GM21737 (cell line): ENCODE results near the gene DHRSX.
A peak's percentile ranks its signal among the peaks of the same experiment; 100 is the strongest.
"Not testable (repeated sequence)": the region's sequence is repeated elsewhere in the genome, so short reads cannot be mapped to it uniquely, and the experiment has no call there.

Source experiments
- ATAC-seq: cut with Tn5 transposase; IDR thresholded peaks from one replicate; pipeline ENCODE4 v1.9.1; 2021; ENCODE audit warnings: mild to moderate bottlenecking, moderate library complexity; ENCODE audit not compliant: unreplicated experiment

The DHRSX gene, protein sequence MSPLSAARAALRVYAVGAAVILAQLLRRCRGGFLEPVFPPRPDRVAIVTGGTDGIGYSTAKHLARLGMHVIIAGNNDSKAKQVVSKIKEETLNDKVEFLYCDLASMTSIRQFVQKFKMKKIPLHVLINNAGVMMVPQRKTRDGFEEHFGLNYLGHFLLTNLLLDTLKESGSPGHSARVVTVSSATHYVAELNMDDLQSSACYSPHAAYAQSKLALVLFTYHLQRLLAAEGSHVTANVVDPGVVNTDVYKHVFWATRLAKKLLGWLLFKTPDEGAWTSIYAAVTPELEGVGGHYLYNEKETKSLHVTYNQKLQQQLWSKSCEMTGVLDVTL

DNA sequence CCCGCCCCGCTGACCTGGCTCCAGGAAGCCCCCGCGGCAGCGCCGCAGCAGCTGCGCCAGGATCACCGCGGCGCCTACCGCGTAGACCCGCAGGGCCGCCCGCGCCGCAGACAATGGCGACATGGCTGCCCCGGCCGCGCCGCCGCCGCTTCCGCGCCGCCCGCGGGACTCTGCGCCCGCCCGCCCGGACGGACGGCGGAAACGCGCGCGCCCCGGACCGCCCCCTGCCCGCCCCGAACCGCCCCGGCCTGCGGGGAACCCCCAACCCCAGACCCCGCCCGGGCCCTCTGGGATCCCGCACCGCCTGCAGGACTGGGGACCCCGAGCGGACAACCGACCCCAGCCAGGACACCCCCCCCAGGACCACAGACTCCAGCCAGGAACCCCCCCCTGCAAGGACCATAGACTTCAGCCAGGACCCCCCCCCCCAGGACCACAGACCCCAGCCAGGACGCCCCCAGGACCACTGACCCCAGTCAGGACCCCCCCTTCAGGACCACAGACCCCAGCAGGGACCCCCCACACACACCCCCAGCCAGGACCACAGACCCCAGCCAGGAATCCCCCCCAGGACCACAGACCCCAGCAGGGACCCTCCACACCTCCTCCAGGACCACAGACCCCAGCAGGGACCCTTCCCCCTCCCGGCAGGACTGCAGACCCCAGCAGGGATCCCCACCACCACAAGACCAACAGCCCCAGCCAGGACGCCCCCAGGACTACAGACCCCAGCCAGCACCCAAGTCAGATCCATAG, at the start of gene DHRSX, which contains the start of gene ZBED1:
Gene DHRSX (minus strand): TSS at position 174 of the 756 bp plus-strand sequence. CDS start 51 bp downstream, at position 123.
Gene ZBED1 (minus strand): TSS at position 174 of the 756 bp plus-strand sequence. CDS start 10,257 bp downstream, outside the sequence.
- peak; percentile 61 for ATAC-seq

DNA sequence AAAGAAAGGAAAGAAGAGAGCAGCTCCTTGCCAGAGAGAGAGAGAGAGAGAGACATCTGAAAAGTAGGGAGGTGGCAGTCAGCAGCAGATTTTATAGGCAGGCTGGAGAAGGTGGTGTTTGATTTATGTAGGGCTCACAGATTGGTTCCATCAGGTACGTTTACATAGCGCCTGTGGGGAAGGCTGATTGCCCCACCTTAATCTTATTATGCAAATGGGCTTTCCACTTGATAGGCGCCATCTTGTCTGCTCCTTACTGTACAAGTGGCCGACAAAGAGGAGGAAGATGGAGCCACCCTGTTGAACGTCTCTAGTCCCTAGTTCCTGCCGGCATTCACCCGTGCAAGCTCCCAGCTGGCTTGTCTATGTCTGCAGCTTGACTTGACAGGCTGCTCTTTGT, 49.1 kb upstream of the DHRSX start:
- no peak for ATAC-seq

DNA sequence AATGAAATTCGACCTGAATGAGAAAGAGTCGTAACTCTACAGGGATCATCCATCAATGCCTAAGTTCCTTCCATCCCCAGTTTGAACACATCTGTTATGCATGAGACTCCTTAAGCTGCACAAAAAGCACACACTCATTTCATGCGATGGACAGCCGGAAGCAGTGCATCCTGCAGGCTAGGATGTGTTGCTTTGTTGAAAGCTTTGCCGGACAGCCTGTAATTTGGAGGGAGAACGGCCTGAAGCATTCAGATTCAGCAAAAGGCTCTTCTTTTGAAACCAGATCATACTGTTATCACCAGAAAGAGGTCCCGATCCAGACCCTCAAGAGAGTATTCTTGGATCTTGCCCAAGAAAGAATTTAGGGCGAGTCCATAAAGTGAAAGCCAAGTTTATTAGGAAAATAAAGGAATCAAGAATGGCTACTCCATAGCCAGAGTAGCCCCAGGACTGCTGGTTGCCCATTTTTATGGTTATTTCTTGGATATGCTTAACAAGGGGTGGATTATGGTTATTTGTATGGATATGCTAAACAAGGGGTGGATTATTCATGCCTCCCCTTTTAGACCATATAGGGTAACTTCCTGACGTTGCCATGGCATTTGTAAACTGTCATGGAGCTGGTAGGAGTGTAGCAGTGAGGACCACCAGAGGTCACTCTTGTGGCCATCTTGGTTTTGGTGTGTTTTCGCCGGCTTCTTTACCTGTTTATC, 48.1 kb upstream of the DHRSX start:
- no peak for ATAC-seq

DNA sequence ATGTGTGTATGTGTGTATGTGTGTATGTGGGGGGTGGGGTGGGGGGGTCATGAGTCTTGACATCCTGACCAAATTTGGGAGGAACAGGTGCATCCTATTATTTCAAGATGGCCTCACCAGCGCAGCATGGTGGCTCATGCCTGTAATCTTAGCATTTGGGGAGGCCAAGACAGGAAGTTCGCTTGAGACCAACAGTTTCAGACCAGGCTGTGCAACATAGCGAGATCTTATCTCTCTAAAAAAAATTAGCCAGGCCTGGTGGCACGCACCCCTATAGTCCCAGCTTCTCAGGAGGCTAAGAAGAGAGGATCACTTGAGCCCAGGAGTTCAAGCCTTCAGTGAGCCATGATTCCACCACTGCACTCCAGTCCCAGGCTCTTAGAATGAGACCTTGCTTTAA, 47.0 kb upstream of the DHRSX start:
- ATAC-seq, result no peak

DNA sequence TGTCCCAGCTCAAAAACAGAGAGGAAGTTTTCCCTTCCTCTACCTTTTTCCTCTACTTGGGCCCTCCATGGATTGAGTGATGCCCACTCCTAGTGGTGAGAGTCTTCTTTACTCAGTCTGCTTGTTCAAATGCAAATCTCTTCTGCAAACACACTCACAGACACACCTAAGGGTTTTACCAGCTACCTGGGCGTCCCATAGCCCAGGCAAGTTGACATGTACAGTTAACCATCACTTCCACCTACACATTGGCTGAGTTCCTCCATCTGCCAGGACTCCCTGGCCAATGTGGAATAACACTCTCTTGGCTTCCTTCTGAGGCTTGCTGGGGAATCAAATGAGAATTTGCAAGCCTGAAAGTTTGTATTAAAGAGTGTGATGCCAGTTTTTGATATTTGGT, 45.7 kb upstream of the DHRSX start:
- no peak for ATAC-seq

DNA sequence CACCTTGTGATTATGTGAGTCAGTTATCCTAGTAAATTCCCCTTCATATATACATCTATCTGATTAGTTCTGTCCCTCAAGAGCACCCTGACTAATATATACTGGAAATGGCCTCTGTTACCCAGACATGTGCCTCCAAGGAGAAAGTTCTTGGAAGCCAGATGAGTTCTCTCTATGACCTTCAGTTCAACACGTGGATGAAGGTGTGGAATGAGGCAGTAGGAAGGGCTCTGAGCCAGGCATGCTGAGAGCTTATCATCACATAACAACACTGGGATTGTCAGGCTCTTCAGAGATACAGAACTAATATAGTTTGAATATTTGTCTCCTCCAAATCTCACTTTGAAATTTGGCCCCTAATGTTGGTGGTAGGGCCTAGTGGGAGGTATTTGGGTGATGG, 44.4 kb upstream of the DHRSX start:
- no peak for ATAC-seq

DNA sequence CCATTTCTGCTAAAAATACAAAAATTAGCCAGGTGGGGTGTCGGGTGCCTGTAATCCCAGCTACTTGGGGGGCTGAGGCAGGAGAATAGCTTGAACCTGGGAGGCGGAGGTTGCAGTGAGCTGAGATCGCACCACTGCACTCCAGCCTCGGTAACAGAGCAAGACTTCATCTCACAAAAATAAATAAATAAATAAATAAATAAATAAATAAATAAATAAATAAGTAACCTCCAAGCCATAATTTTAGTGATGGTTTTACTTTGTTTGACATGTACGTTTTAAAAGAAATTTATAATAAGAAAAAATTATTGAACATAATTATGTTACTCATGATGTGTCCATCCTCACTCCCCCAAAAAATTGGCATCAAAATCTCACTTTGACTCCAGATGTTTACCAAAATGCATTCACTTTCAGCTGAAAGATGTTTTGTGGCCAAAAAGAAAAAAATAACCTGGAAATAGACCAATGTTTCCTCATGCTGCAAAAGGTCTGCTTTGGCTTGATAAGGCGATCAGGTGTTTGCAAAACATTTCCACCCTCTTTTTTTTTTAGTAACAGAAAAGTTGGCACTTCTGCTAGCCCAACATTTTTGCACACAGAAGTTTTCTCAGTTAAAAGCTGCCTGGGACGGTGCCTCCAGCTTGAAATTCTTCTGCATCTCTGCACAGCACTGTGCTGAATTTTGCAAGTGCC, 42.2 kb upstream of the DHRSX start:
- no peak for ATAC-seq

DNA sequence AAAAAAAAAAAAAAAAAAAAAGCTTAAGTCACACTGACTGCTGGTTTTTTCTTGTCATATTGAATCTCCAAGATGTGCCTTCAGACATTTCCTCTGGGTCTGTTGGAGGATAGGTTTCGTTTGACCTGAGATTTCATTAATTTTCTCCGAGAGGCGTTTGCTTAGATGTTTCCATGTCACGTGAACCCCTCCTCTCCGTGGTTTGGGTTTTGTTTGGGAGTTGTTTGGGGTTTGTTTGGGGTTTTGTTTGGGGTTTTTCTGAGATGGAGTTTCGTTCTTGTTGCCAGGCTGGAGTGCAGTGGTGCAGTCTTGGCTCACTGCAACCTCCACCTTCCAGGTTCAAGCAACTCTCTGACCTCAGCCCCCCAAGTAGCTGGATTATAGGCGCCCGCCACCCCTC, 40.8 kb upstream of the DHRSX start:
- no peak for ATAC-seq

DNA sequence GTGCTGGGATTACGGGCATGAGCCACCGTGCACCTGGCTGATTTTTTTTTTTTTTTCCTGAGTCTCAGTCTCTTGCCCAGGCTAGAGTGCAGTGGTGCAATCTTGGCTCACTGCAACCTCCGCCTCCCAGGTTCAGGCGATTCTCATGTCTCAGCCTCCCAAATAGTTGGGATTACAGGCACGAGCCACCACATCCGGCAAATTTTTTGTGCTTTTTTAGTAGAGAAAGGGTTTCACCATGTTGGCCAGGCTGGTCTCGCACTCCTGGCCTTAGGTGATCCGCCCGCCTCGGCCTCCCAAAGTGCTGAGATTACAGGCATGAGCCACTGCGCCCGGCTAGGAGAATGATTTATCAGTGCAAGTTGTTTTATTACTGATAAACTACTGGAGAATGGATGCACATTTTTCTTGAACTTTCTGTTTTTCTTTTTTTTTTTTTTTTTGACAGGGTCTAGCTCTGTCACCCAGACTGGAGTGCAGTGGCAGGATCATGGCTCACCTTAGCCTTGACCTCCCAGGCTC, 39.7 kb upstream of the DHRSX start:
- ATAC-seq, result no peak

DNA sequence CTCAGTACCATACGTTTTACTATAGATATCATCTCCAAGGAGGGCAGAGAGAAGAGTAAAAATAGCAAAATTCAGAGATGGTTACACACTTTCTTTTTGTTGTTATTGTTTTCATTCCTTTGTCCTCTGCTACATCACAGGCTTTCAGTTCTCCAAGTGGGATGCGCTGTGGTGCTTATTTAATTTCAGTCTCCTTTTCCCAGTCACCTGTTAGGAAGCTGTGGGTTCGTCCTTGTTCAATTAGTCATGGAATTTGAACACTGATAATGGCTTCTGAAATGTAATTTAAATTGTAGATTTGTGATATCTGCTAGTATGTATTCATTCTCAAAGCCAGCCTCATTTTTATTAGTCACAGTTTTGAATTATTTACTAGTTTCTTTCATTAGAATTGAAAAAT, 38.8 kb upstream of the DHRSX start:
- no peak for ATAC-seq

DNA sequence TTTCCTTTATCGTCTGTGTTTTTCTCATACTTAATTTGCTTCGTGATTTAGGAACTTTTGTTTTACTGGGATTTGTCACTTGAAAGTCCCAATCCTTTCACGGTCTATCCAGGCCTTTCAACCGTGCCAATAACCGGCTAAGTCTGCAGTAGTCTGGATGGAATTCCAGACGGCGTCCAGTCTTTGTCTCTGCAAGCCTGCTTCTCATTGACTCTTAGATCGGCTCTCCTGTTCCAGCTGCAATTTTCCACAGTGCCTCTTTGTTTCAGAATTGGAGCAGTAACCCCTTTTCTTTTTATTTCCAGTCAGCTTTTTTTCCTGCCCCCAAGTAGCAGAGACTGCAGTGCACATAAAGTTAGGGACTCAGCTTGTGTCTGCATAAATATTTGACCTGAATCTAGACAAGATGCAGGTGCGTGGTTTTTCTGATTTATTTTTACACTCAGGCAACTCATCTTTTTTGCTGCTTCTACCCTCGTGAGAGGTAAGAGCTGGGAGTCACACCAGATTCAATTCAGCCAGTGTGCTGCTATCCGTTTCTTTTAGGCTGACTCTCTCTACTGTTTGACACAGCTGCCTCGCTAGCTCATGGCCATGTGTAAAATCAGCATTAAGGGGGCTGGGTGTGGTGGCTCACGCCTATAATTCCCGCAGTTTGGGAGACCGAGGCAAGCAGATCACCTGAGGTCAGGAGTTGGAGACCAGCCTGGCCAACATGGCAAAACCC, 37.4 kb upstream of the DHRSX start:
- ATAC-seq, result no peak

DNA sequence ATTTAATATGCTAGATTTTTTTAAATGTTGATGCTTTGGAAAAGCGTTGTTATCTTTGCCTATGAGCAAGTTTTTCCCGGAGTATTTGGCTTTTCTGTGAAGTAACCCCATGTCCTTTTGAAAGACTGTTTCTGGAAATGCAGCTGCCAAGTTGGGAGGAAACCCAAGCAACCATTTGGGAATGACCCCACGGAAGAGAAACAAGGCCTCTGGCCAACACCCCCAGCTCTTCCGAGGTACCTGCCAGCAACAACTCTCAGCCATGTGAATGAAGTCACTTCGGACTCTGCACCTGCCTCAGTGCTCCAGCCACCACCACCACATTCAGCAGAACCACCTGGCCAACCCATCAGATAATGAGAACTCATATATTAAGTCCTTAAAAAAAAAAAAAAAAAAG, 36.2 kb upstream of the DHRSX start:
- ATAC-seq, result no peak

DNA sequence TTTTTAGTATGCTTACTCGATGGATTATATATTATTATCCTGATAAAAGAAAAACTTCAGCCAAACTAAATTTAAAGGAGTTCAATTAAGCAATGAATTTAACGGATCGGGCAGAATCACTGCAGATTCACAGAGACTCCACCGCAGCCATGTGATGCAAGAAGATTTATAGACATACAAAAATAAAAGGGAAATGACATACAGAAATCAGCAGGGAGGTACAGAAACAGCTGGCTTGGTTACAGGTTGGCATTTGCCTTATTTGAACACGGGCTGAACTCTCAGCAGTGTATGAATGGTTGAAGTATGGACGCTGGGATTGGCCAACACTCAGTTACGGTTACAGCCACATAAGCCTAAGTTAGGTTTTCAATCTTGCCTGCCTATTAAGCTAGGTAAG, 35.4 kb upstream of the DHRSX start:
- ATAC-seq, result no peak

DNA sequence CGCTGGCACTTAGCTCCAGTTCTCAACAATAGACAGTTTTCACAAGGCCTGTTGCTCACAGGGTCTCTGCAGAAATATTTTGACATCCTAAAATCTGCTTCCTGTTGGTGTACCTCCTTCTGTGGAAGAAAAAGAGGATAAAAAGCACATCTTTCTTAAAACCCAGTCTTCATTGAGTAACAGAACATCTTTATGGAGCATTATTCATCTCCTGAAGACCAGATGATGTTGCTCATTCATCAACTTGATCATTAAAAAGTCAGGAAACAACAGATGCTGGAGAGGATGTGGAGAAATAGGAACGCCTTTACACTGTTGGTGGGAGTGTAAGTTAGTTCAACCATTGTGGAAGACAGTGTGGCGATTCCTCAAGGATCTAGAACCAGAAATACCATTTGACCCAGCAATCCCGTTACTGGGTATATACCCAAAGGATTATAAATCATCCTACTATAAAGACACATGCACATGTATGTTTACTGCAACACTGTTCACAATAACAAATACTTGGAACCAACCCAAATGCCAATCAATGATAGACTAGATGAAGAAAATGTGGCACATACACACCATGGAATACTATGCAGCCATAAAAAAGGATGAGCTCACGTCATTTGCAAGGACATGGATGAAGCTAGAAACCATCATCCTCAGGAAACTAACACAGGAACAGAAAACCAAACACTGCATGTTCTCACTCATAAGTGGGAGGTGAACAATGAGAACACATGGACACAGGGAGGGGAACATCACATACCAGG, 33.7 kb upstream of the DHRSX start:
- ATAC-seq, result not testable (repeated sequence)

DNA sequence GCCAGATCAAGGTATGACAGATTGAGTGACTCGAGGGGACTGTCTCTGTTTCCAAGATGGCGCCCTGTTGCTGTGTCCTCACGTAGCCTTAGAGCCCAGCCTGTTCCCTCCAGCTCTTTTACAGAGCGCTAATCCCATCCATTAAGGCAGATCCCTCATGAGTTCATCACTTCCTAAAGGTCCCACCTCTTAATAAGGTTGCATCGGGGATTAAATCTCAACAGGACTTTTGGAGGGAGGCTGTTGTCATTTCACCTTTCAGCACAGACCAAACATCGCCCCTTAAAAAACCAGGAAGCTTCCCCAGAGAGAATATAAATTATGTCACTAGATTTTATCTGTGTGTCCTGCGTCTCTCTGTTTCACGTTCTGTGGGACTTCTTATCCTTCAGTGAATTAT, 32.6 kb upstream of the DHRSX start:
- no peak for ATAC-seq

DNA sequence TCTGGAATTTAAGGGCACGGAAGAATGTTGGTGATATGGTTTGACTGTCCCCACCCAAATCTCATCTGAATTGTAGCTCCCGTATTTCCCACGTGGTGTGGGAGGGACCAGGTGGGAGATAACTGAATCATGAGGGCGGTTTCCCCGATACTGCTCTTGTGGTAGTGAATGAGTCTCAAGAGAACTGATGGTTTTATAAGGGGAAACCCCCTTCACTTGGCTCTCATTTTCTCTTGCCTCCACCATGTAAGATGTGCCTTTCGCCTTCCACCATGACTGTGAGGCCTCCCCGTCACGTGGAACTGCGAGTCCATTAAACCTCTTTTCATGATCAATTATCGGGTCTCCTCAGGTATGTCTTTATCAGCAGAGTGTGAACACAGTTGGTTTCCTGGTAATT, 25.6 kb upstream of the DHRSX start:
- no peak for ATAC-seq

DNA sequence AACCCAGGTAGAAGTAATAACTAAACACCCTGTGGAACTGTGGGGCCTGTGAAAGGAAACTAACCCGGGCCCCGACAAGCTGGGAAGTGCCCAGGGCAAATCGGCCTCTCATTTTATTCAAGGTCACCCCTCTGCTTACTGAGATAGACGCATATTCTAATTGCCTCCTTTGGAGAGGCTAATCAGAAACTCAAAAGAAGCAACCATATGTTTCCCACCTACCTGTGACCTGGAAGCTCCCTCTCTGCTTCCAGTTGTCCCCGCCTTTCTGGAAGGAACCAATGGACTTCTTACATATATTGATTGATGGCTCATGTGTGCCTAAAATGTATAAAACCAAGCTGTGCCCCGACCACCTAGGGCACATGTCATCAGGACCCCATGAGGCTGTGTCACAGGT, 23.1 kb upstream of the DHRSX start:
- no peak for ATAC-seq

DNA sequence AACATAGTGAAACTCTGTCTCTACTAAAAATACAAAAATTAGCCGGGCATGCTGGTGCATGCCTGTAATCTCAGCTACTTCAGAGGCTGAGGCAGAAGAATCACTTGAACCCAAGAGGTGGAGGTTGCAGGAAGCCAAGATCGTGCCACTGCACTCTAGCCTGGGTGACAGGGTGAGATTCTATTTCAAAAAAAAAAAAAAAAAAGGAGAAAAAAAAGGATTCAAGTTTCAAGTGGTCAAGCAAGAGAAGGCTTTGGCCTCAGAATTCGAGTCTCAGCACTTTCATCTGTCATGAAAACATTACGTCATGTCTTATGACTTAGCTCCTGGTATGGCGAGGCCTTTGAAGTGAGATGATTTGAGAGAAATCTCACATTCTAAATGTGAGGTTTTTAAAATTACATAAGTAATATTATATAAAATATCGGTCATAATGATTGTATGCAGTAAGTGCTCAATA, 21.2 kb upstream of the DHRSX start:
- ATAC-seq, result no peak
